IPS DF 6.9 (cell line): Measurements from ENCODE around the gene GALNT16.

Experiments used
- DNase-seq: peaks from one replicate; pipeline ENCODE4 v3.0.0-alpha.2; 2013; ENCODE audit warnings: low read depth, low spot score
- H3K27ac ChIP-seq: one replicate; pipeline ENCODE4 v1.5.1; 2013; ENCODE audit warnings: low read length, control low read depth
- H3K27me3 ChIP-seq: 2 replicates; pipeline ENCODE4 v1.6.1; 2013; ENCODE audit warnings: mild to moderate bottlenecking, low read length; ENCODE audit not compliant: control insufficient read depth, insufficient read depth
- H3K36me3 ChIP-seq: 2 replicates; pipeline ENCODE4 v1.6.1; 2013; ENCODE audit warnings: low read length; ENCODE audit not compliant: control insufficient read depth, insufficient read depth
- H3K4me1 ChIP-seq: 2 replicates; pipeline ENCODE4 v1.6.1; 2013; ENCODE audit warnings: low read length; ENCODE audit not compliant: control insufficient read depth, insufficient read depth
- H3K4me3 ChIP-seq: 2 replicates; pipeline ENCODE4 v1.5.1; 2013; ENCODE audit warnings: mild to moderate bottlenecking, low read length
- H3K9me3 ChIP-seq: 2 replicates; pipeline ENCODE4 v1.6.1; 2013; ENCODE audit warnings: low read length, inconsistent platforms; ENCODE audit not compliant: control insufficient read depth, insufficient read depth
- WGBS: extraction: QIAGEN DNeasy Blood & Tissue Kit; methylation state at CpG from one replicate; pipeline ENCODE4 v1.1.7; 2013; ENCODE audit warnings: mixed read lengths, missing lambda C conversion rate; ENCODE audit not compliant: insufficient read length, insufficient coverage; 5-methylcytosine and 5-hydroxymethylcytosine counted together

Gene GALNT16

GRCh38 chr14:69334576-69334975 lies 74.6 kb downstream of the GALNT16 start:
- H3K4me1 ChIP-seq: no peaks in the 10 kb centered on the region; the same call in 1 of the 2 replicates

GRCh38 chr14:69335371-69335771 lies 75.4 kb downstream of the GALNT16 start:
- no peak overlapping the region for H3K4me3 ChIP-seq
- H3K4me1 ChIP-seq: no peaks in the 10 kb centered on the region; the same call in 1 of the 2 replicates
- H3K27ac ChIP-seq: no peak overlapping the region
- no peak for DNase-seq
- no CpG with 5 or more reads among the region's 6 CpGs for WGBS
- no peaks in the 10 kb centered on the region for H3K27me3 ChIP-seq
- H3K9me3 ChIP-seq: no peaks in the 10 kb centered on the region
- H3K36me3 ChIP-seq: no peaks in the 10 kb centered on the region

More at GRCh38 chr14:69334576-69334975, 74.6 kb downstream of the GALNT16 start:
- H3K4me3 ChIP-seq: no peak overlapping the region
- no peaks in the 10 kb centered on the region for H3K9me3 ChIP-seq
- DNase-seq: no peak
- no peaks in the 10 kb centered on the region for H3K36me3 ChIP-seq
- WGBS: no CpG with 5 or more reads among the region's 6 CpGs
- no peaks in the 10 kb centered on the region for H3K27me3 ChIP-seq
- H3K27ac ChIP-seq: no peak overlapping the region

- Histone ChIP-seq H3K27me3 (no peaks in the 10 kb centered on the region), H3K4me1 (no peaks in the 10 kb centered on the region; the same call in 1 of the 2 replicates), H3K4me3 (no peak overlapping the region), H3K9me3 (no peaks in the 10 kb centered on the region), H3K27ac (no peak overlapping the region), H3K36me3 (no peaks in the 10 kb centered on the region)
- no peak for DNase-seq
- WGBS: no CpG with 5 or more reads among the region's 5 CpGs
Measured at GRCh38 chr14:69337984-69338383, 78.0 kb downstream of the GALNT16 start.

- no CpG with 5 or more reads among the region's 13 CpGs for WGBS
- no peaks in the 10 kb centered on the region; the same call in 1 of the 2 replicates for H3K4me1 ChIP-seq
- no peaks in the 10 kb centered on the region for H3K27me3 ChIP-seq
- H3K4me3 ChIP-seq: no peak overlapping the region
- DNase-seq: no peak
- H3K9me3 ChIP-seq: no peaks in the 10 kb centered on the region
- H3K27ac ChIP-seq: no peak overlapping the region
- no peaks in the 10 kb centered on the region for H3K36me3 ChIP-seq
Measured at GRCh38 chr14:69339426-69339825, 79.5 kb downstream of the GALNT16 start.

- Histone ChIP-seq H3K36me3 (no peaks in the 10 kb centered on the region), H3K4me1 (no peaks in the 10 kb centered on the region; the same call in none of the 2 replicates), H3K9me3 (no peaks in the 10 kb centered on the region), H3K4me3 (no peak overlapping the region), H3K27ac (no peak overlapping the region), H3K27me3 (no peaks in the 10 kb centered on the region)
- DNase-seq: no peak
- whole genome bisulfite sequencing: no CpG with 5 or more reads among the region's 8 CpGs
Measured at GRCh38 chr14:69342928-69343525, 83.1 kb downstream of the GALNT16 start.

- WGBS: no CpG with 5 or more reads among the region's 3 CpGs
Measured at GRCh38 chr14:69344171-69344570, 84.2 kb downstream of the GALNT16 start.

GRCh38 chr14:69345402-69345801 lies 85.4 kb downstream of the GALNT16 start:
- WGBS: no CpG with 5 or more reads among the region's 4 CpGs
- DNase-seq: no peak

More at GRCh38 chr14:69344171-69344570, 84.2 kb downstream of the GALNT16 start:
- no peak for DNase-seq
- H3K9me3 ChIP-seq: no peaks in the 10 kb centered on the region
- no peak overlapping the region for H3K27ac ChIP-seq
- H3K27me3 ChIP-seq: no peaks in the 10 kb centered on the region
- no peak overlapping the region for H3K4me3 ChIP-seq
- no peaks in the 10 kb centered on the region; the same call in 1 of the 2 replicates for H3K4me1 ChIP-seq
- H3K36me3 ChIP-seq: no peaks in the 10 kb centered on the region

GRCh38 chr14:69346710-69347109 lies 86.8 kb downstream of the GALNT16 start:
- no peak overlapping the region for H3K4me3 ChIP-seq
- H3K4me1 ChIP-seq: peaks cover 2% of the 10 kb centered on the region
- no peak overlapping the region for H3K27ac ChIP-seq
- no peaks in the 10 kb centered on the region for H3K36me3 ChIP-seq
- no CpG with 5 or more reads among the region's 9 CpGs for WGBS
- no peaks in the 10 kb centered on the region for H3K9me3 ChIP-seq
- no peaks in the 10 kb centered on the region for H3K27me3 ChIP-seq
- peak; percentile 48 for DNase-seq

More at GRCh38 chr14:69345402-69345801, 85.4 kb downstream of the GALNT16 start:
- no peaks in the 10 kb centered on the region for H3K27me3 ChIP-seq
- H3K36me3 ChIP-seq: no peaks in the 10 kb centered on the region
- no peak overlapping the region for H3K27ac ChIP-seq
- no peak overlapping the region for H3K4me3 ChIP-seq
- H3K4me1 ChIP-seq: no peaks in the 10 kb centered on the region; the same call in 1 of the 2 replicates
- H3K9me3 ChIP-seq: no peaks in the 10 kb centered on the region

- H3K27me3 ChIP-seq: no peaks in the 10 kb centered on the region
- peaks cover 2% of the 10 kb centered on the region for H3K4me1 ChIP-seq
- DNase-seq: no peak
- H3K4me3 ChIP-seq: no peak overlapping the region
- no peaks in the 10 kb centered on the region for H3K9me3 ChIP-seq
- WGBS: no CpG with 5 or more reads among the region's 11 CpGs
- H3K36me3 ChIP-seq: no peaks in the 10 kb centered on the region
- no peak overlapping the region for H3K27ac ChIP-seq
Measured at GRCh38 chr14:69349091-69349777, 89.3 kb downstream of the GALNT16 start.

- no peaks in the 10 kb centered on the region for H3K9me3 ChIP-seq
- no peak overlapping the region for H3K27ac ChIP-seq
- DNase-seq: no peak
- H3K27me3 ChIP-seq: no peaks in the 10 kb centered on the region
- WGBS: no CpG with 5 or more reads among the region's 5 CpGs
- no peak overlapping the region for H3K4me3 ChIP-seq
- H3K4me1 ChIP-seq: peaks cover 2% of the 10 kb centered on the region
- H3K36me3 ChIP-seq: no peaks in the 10 kb centered on the region
Measured at GRCh38 chr14:69350892-69351291, 90.9 kb downstream of the GALNT16 start.
